ENCODE measurements around the gene COMMD6.

Gene COMMD6

GRCh38 chr13:75482070-75482819, 55.4 kb downstream of the COMMD6 start, which contains the start of gene TBC1D4:
TSS of gene TBC1D4 (minus strand) at chr13:75482169. CDS start at chr13:75481767, 402 bp downstream.
- DNase-seq: peak; percentile 95

- peak; percentile 49 for DNase-seq
Observed at GRCh38 chr13:75481176-75482069, 56.2 kb downstream of the COMMD6 start.

GRCh38 chr13:75480671-75481175, 56.9 kb downstream of the COMMD6 start:
- DNase-seq: no peak

GRCh38 chr13:75479102-75479740, 58.4 kb downstream of the COMMD6 start:
- DNase-seq: no peak

- no peak for DNase-seq
Observed at GRCh38 chr13:75478659-75479058, 59.0 kb downstream of the COMMD6 start.
